ENCODE data around the gene MEPE.

- TF ChIP-seq CTCF (IDR thresholded peaks at IDR 0.05) (no peak), POLR2A (IDR thresholded peaks at IDR 0.05) (no peak)
Measured at GRCh38 chr4:87835743-87836142, 3.0 kb downstream of the MEPE start.

Data from adrenal gland (tissue), 5 donors.